T-cell (primary cell): Measurements from ENCODE around the gene DIRAS1. TPM values are rescaled to one million over a fixed set of nuclear protein-coding genes. Genes with fewer than 3 reads are reported as not detected.
"Not testable (repeated sequence)": the region's sequence is repeated elsewhere in the genome, so short reads cannot be mapped to it uniquely, and the experiment has no call there.

ENCODE experiments used
- ATAC-seq, 4 experiments: fragments of 200-7000 bp in 3 of 4; fragments of 150-1000 bp in 1 of 4; cut with Tn5 transposase; replicated peaks in 1 of 4; 1 replicate in 3 of 4; 2 replicates in 1 of 4; pipeline ENCODE4 v1.10.0; 2021; ENCODE audit warnings: moderate library complexity in 3 of 4, mild to moderate bottlenecking in 2 of 4, moderate number of reproducible peaks in 1 of 4
- CTCF ChIA-PET, 2 donors: fragments of 300-600 bp; sonication (Branson Sonifier 250); formaldehyde crosslinking; loops; one replicate each; lab custom pipeline; 2022; ENCODE audit warnings: antibody characterized with exemption in 2 of 2; lab: Charles Lee
- POLR2A ChIA-PET, 2 donors: fragments of 300-600 bp; sonication (Branson Sonifier 250); formaldehyde crosslinking; loops; one replicate each; lab custom pipeline; 2022; ENCODE audit warnings: antibody characterized with exemption in 2 of 2; lab: Charles Lee
- DNase-seq, 35 experiments: peaks; one replicate each; pipeline versions ENCODE4 v3.0.0 to v3.0.0-alpha.2; 2013 to 2023
- H3K27ac ChIP-seq: one replicate; pipeline ENCODE4 v1.5.1; 2013; ENCODE audit warnings: low read length
- H3K27me3 ChIP-seq, 2 experiments: replicated peaks in 1 of 2; 1 replicate in 1 of 2; 2 replicates in 1 of 2; pipeline versions ENCODE4 v1.6.1 to v1.7.0; 2013; ENCODE audit warnings: low read length in 1 of 2, mixed read lengths in 1 of 2; ENCODE audit not compliant: control insufficient read depth in 2 of 2, insufficient read depth in 2 of 2; ENCODE audit errors: extremely low read depth in 1 of 2
- H3K36me3 ChIP-seq, 2 donors: 1 replicate in 1 of 2; 2 replicates in 1 of 2; pipeline versions ENCODE4 v1.6.1 to v1.7.0; 2013; ENCODE audit warnings: low read length in 1 of 2; ENCODE audit not compliant: control insufficient read depth in 2 of 2, insufficient read depth in 1 of 2; ENCODE audit errors: extremely low read depth in 1 of 2
- H3K4me1 ChIP-seq, 2 experiments: 1 replicate in 1 of 2; 2 replicates in 1 of 2; pipeline versions ENCODE4 v1.6.1 to v1.7.0; 2013; ENCODE audit warnings: low read length in 2 of 2, mixed read lengths in 1 of 2; ENCODE audit not compliant: insufficient read depth in 2 of 2, control insufficient read depth in 1 of 2; ENCODE audit errors: extremely low read depth in 1 of 2
- H3K4me3 ChIP-seq, 2 donors: 1 replicate in 1 of 2; 2 replicates in 1 of 2; pipeline versions ENCODE4 v1.5.1 to v1.7.0; 2013; ENCODE audit warnings: mild to moderate bottlenecking in 2 of 2, low read length in 1 of 2, moderate library complexity in 1 of 2; ENCODE audit not compliant: control insufficient read depth in 1 of 2; ENCODE audit errors: extremely low read depth in 1 of 2
- H3K9me3 ChIP-seq: 2 replicates; pipeline ENCODE4 v1.7.0; 2013
- H3K27ac Mint-ChIP-seq, 2 donors: one replicate each; pipeline ENCODE4 v1.8.0; 2020 to 2021; ENCODE audit warnings: mild to moderate bottlenecking in 2 of 2, mixed read lengths in 2 of 2
- H3K27me3 Mint-ChIP-seq, 2 donors: one replicate each; pipeline ENCODE4 v1.8.0; 2021 to 2022; ENCODE audit warnings: mixed read lengths in 2 of 2
- H3K36me3 Mint-ChIP-seq: one replicate; pipeline ENCODE4 v1.8.0; 2021; ENCODE audit warnings: mixed read lengths
- H3K4me1 Mint-ChIP-seq, 3 donors: one replicate each; pipeline ENCODE4 v1.8.0; 2020 to 2022; ENCODE audit warnings: mixed read lengths in 3 of 3, mild to moderate bottlenecking in 1 of 3
- H3K4me3 Mint-ChIP-seq, 3 donors: one replicate each; pipeline ENCODE4 v1.8.0; 2020 to 2022; ENCODE audit warnings: mild to moderate bottlenecking in 3 of 3, mixed read lengths in 3 of 3, moderate library complexity in 3 of 3
- H3K9me3 Mint-ChIP-seq, 3 donors: one replicate each; pipeline ENCODE4 v1.8.0; 2020 to 2022; ENCODE audit warnings: mixed read lengths in 3 of 3
- WGBS: methylation state at CpG from one replicate; pipeline ENCODE4 v1.1.5; 2013; ENCODE audit warnings: missing lambda C conversion rate; ENCODE audit not compliant: insufficient coverage; 5-methylcytosine and 5-hydroxymethylcytosine counted together
- total RNA-seq, 35 experiments: library from RNA in 6 of 35; stranded (reverse) in 6 of 35; fragments of 120-200 nt in 1 of 35; gene quantifications; one replicate each; pipeline versions ENCODE4 v1.2.1 to v1.2.4 and lab custom pipeline; 2013 to 2026

Gene DIRAS1
- total RNA-seq, 5 donors from 2014 or later (not counting 1 experiment from before 2014, with no cell fraction given) = 0.53 to 0.70 (median 0.60) TPM

GRCh38 chr19:2685204-2685704, 35.9 kb downstream of the DIRAS1 start:
- no peaks in the 10 kb centered on the region for H3K9me3 ChIP-seq
- no peak overlapping the region for H3K27ac Mint-ChIP-seq
- no peaks in the 10 kb centered on the region for H3K9me3 Mint-ChIP-seq
- 94% methylated on average over 3 of the region's 6 CpGs for WGBS
- DNase-seq = no peak
- CTCF ChIA-PET = no interaction called here
- ATAC-seq = no peak
- no peaks in the 10 kb centered on the region for H3K27me3 ChIP-seq
- POLR2A ChIA-PET = no interaction called here
- no peaks in the 10 kb centered on the region for H3K4me1 ChIP-seq
- H3K27me3 Mint-ChIP-seq = no peaks in the 10 kb centered on the region
- H3K27ac ChIP-seq = no peak overlapping the region
- no peaks in the 10 kb centered on the region for H3K36me3 ChIP-seq
- H3K4me1 Mint-ChIP-seq = peaks cover 0 to 5% (median 0%) of the 10 kb centered on the region in 3 donors
- H3K4me3 ChIP-seq = no peak overlapping the region
- no peak overlapping the region for H3K4me3 Mint-ChIP-seq
- H3K36me3 Mint-ChIP-seq = peaks cover 4% of the 10 kb centered on the region

DNA sequence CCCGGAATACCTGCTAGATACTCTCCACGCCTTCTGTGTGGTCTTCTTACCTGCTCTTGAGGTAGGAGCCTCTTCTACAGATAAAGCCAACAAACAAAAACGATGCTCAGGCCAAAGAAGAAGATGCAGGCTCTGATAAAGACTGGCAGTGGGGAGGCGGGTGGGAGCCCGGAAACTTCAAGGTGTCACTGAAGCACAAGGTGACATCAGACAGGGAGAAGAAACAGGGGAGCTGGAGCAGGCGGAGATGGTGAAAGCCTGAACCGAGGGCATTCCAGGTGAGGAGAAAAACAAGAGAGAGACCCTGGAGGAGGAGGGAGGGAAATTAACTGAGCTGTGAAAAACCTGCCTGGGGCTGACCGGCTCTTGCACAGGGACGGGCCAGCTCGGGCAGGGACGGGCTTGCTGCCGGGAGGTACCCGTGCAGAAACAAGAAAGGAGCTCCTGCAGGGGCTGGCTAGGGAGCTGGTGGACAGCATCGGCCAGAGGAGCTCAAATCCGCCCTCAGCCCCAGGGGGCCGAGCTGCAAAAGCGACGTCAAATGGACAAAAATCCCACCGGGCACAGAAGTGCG, 37.7 kb downstream of the DIRAS1 start:
- DNase-seq (no peak), ATAC-seq (no peak)
- no peaks in the 10 kb centered on the region for H3K9me3 Mint-ChIP-seq
- no peaks in the 10 kb centered on the region for H3K27me3 ChIP-seq
- H3K4me3 ChIP-seq = no peak overlapping the region
- 89% methylated on average over 19 of the region's 20 CpGs for WGBS
- ChIA-PET CTCF (interaction anchor here in 1 of 2 donors (1.2 kb wide), 1 partner anchor 21 kb away, joined by 3 read pairs; no protein-coding TSS in a partner anchor), POLR2A (no interaction called here)
- peaks cover 4% of the 10 kb centered on the region for H3K36me3 Mint-ChIP-seq
- no peaks in the 10 kb centered on the region for H3K9me3 ChIP-seq
- H3K27ac Mint-ChIP-seq = no peak overlapping the region
- no peak overlapping the region for H3K27ac ChIP-seq
- no peaks in the 10 kb centered on the region for H3K36me3 ChIP-seq
- H3K4me3 Mint-ChIP-seq = no peak overlapping the region
- no peaks in the 10 kb centered on the region for H3K4me1 ChIP-seq
- no peaks in the 10 kb centered on the region for H3K27me3 Mint-ChIP-seq
- peaks cover 0 to 5% (median 0%) of the 10 kb centered on the region in 3 donors for H3K4me1 Mint-ChIP-seq

- POLR2A ChIA-PET = interaction anchor here in 1 of 2 donors (0.6 kb wide), 1 partner anchor 503 kb away, joined by 3 read pairs; no protein-coding TSS in a partner anchor
These were observed 40.4 kb downstream of the DIRAS1 start for GRCh38 chr19:2680808-2681207.

GRCh38 chr19:2679439-2679838, 41.7 kb downstream of the DIRAS1 start:
- H3K9me3 Mint-ChIP-seq = no peaks in the 10 kb centered on the region
- H3K27ac Mint-ChIP-seq = no peak overlapping the region
- ChIA-PET CTCF (no interaction called here), POLR2A (no interaction called here)
- no peaks in the 10 kb centered on the region for H3K27me3 ChIP-seq
- H3K9me3 ChIP-seq = no peaks in the 10 kb centered on the region
- H3K36me3 ChIP-seq = no peaks in the 10 kb centered on the region
- H3K4me3 Mint-ChIP-seq = no peak overlapping the region
- ATAC-seq (no peak), DNase-seq (no peak)
- H3K27ac ChIP-seq = no peak overlapping the region
- H3K4me3 ChIP-seq = no peak overlapping the region
- H3K4me1 Mint-ChIP-seq = peaks cover 0 to 8% (median 0%) of the 10 kb centered on the region in 3 donors
- WGBS = 80% methylated on average over 1 of the region's 2 CpGs
- no peaks in the 10 kb centered on the region for H3K4me1 ChIP-seq
- H3K27me3 Mint-ChIP-seq = no peaks in the 10 kb centered on the region
- H3K36me3 Mint-ChIP-seq = peaks cover 4% of the 10 kb centered on the region

More at GRCh38 chr19:2680808-2681207, 40.4 kb downstream of the DIRAS1 start:
- WGBS = 92% methylated on average over 6 of the region's 11 CpGs
- ATAC-seq = no peak
- H3K36me3 ChIP-seq = no peaks in the 10 kb centered on the region
- no peaks in the 10 kb centered on the region for H3K9me3 ChIP-seq
- CTCF ChIA-PET = no interaction called here
- no peaks in the 10 kb centered on the region for H3K27me3 ChIP-seq
- no peaks in the 10 kb centered on the region for H3K27me3 Mint-ChIP-seq
- H3K4me3 Mint-ChIP-seq = no peak overlapping the region
- DNase-seq = no peak
- H3K27ac ChIP-seq = peak overlapping the region; percentile 44
- no peak overlapping the region for H3K27ac Mint-ChIP-seq
- H3K4me3 ChIP-seq = no peak overlapping the region
- H3K4me1 ChIP-seq = no peaks in the 10 kb centered on the region
- no peaks in the 10 kb centered on the region for H3K9me3 Mint-ChIP-seq
- H3K4me1 Mint-ChIP-seq = peaks cover 0 to 8% (median 0%) of the 10 kb centered on the region in 3 donors
- H3K36me3 Mint-ChIP-seq = peaks cover 4% of the 10 kb centered on the region

- H3K27me3 ChIP-seq, H3K4me1 Mint-ChIP-seq, CTCF ChIA-PET, H3K36me3 Mint-ChIP-seq, H3K9me3 ChIP-seq, H3K36me3 ChIP-seq, H3K4me3 ChIP-seq, H3K27ac Mint-ChIP-seq, H3K4me1 ChIP-seq, H3K27me3 Mint-ChIP-seq, DNase-seq, H3K27ac ChIP-seq, POLR2A ChIA-PET, ATAC-seq, H3K4me3 Mint-ChIP-seq, H3K9me3 Mint-ChIP-seq: not testable (repeated sequence)
- WGBS = no CpG with 5 or more reads among the region's 5 CpGs
These were observed 42.2 kb downstream of the DIRAS1 start for GRCh38 chr19:2678948-2679347.

DNA sequence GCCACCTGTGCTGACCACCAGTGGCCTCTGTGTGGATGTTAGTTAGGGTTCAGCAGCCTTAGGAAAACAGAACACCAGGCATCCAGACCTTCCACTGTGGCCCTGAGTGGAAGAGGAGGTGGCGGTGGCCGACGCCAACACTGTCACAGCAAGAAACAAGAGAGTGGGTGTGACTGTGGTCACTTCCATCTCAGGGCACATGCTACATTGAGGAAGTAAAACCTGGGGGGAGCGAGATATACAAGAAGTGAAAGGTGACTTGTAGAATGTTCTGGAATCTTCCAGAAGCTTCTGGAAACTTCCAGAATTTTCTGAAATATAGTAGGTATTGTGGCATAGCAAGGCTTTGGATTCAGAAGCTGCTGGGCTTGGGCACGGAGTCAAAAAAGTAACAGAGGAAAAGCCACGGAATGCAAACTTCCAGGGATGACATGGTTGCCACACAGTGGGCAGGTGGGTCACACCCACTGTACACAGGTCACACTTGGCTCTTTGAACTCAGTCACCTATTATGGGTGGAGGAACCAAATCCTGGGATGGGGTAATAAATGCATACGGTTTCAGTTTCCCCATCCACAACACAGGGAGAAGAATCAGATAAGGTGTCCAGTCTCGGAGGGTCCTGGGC, 43.0 kb downstream of the DIRAS1 start:
- Mint-ChIP-seq H3K27me3 (no peaks in the 10 kb centered on the region), H3K4me1 (peaks cover 0 to 8% (median 0%) of the 10 kb centered on the region in 3 donors), H3K36me3 (peaks cover 4% of the 10 kb centered on the region), H3K4me3 (no peak overlapping the region), H3K9me3 (no peaks in the 10 kb centered on the region), H3K27ac (no peak overlapping the region)
- ChIA-PET POLR2A (no interaction called here), CTCF (no interaction called here)
- WGBS = 81% methylated on average over 6 of the region's 8 CpGs
- ATAC-seq = no peak
- no peaks in the 10 kb centered on the region for H3K27me3 ChIP-seq
- peak in 1 of 35 experiments; percentile 23 for DNase-seq
- H3K4me3 ChIP-seq = no peak overlapping the region
- no peaks in the 10 kb centered on the region for H3K36me3 ChIP-seq
- H3K4me1 ChIP-seq = no peaks in the 10 kb centered on the region
- H3K27ac ChIP-seq = no peak overlapping the region
- no peaks in the 10 kb centered on the region for H3K9me3 ChIP-seq
